ENCODE results near the gene CBFA2T3. TPM values are rescaled to one million over a fixed set of nuclear protein-coding genes. Genes with fewer than 3 reads are reported as not detected.

The CBFA2T3 gene
- total RNA-seq, 1 experiment from 2014 or later = 13.7 TPM

- Histone ChIP-seq H3K27ac (ENCODE audit: low read length) (no peak overlapping the region), H3K4me3 (ENCODE audit: low read depth in 2 of 2, low read length in 2 of 2) (no peak overlapping the region), H3K4me1 (ENCODE audit: control insufficient read depth, insufficient read depth, low read length) (no peaks in the 10 kb centered on the region), H3K9me3 (ENCODE audit: control insufficient read depth, insufficient read depth, low read depth, low read length) (no peaks in the 10 kb centered on the region), H3K27me3 (ENCODE audit: control insufficient read depth, insufficient read depth, low read length) (no peaks in the 10 kb centered on the region), H3K36me3 (ENCODE audit: control insufficient read depth, insufficient read depth, low read length) (no peaks in the 10 kb centered on the region)
- DNase-seq (ENCODE audit: low read depth, low spot score) = no peak
- intact Hi-C loops (cut with micrococcal nuclease; ENCODE audit: unreplicated experiment) = no loop called here
- TF ChIP-seq CTCF (IDR thresholded peaks at IDR 0.05) = no peak
- TF ChIP-seq SIN3A (IDR thresholded peaks at IDR 0.05; ENCODE audit: borderline replicate concordance, insufficient read depth, low read depth, low read length) = no peak
- TF ChIP-seq, protein P1, sequence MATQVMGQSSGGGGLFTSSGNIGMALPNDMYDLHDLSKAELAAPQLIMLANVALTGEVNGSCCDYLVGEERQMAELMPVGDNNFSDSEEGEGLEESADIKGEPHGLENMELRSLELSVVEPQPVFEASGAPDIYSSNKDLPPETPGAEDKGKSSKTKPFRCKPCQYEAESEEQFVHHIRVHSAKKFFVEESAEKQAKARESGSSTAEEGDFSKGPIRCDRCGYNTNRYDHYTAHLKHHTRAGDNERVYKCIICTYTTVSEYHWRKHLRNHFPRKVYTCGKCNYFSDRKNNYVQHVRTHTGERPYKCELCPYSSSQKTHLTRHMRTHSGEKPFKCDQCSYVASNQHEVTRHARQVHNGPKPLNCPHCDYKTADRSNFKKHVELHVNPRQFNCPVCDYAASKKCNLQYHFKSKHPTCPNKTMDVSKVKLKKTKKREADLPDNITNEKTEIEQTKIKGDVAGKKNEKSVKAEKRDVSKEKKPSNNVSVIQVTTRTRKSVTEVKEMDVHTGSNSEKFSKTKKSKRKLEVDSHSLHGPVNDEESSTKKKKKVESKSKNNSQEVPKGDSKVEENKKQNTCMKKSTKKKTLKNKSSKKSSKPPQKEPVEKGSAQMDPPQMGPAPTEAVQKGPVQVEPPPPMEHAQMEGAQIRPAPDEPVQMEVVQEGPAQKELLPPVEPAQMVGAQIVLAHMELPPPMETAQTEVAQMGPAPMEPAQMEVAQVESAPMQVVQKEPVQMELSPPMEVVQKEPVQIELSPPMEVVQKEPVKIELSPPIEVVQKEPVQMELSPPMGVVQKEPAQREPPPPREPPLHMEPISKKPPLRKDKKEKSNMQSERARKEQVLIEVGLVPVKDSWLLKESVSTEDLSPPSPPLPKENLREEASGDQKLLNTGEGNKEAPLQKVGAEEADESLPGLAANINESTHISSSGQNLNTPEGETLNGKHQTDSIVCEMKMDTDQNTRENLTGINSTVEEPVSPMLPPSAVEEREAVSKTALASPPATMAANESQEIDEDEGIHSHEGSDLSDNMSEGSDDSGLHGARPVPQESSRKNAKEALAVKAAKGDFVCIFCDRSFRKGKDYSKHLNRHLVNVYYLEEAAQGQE (IDR thresholded peaks at IDR 0.05; ENCODE audit: insufficient read depth in 1 of 2, low read depth in 2 of 2, low read length in 1 of 2) = no peak
- TF ChIP-seq TCF7L2 (IDR thresholded peaks at IDR 0.05; ENCODE audit: low read depth, low read length) = no peak
- no peak for TF ChIP-seq POLR2AphosphoS5 (IDR thresholded peaks at IDR 0.05; ENCODE audit: low read depth, low read length)
- no TSS peak for BruUV-seq (replicated peaks)
- in situ Hi-C loops (cut with HindIII; ENCODE audit: low pct_unique_long_range_greater_than_20kb, low sequenced_read_pairs) = no loop called here
- ChIA-PET POLR2A (no interaction called here), CTCF (interaction anchor here (0.9 kb wide), 1 partner anchor 223 kb away, joined by 3 read pairs; no protein-coding TSS in a partner anchor)
- ATAC-seq = no peak
Observed at GRCh38 chr16:88943741-88944140, 33.3 kb downstream of the CBFA2T3 start.

DNA sequence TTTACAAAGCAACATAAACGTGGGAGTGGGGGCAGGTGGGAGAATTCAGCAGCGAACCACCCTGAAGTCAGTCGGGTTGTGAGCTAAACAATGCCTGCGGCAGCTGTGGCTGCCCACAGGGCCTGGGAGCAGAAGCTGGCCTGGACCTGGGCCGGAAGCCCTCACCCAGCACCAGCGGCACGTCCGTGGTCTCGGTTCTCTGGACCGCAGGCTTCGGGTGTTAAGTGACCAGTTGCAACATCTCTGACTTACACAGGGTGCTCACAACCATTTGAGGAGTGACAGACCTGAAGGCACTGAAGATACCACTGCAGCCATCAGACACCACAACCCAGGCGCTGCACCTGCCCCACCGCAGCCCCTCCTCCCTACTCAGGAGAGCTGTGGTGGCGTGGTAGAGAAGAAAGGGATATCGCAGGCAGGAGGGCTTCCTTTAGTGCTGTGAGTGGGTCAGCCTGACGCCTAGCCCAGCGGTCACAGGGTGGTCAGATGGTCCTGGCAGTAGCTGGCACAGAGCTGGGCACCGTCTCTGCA, 33.8 kb downstream of the CBFA2T3 start:
- ChIA-PET POLR2A (no interaction called here), CTCF (interaction anchor here (0.9 kb wide), 1 partner anchor 224 kb away, joined by 3 read pairs; no protein-coding TSS in a partner anchor)
- H3K9me3 ChIP-seq (ENCODE audit: control insufficient read depth, insufficient read depth, low read depth, low read length) = no peaks in the 10 kb centered on the region
- H3K27ac ChIP-seq (ENCODE audit: low read length) = no peak overlapping the region
- no peak for DNase-seq (ENCODE audit: low read depth, low spot score)
- intact Hi-C loops (cut with micrococcal nuclease; ENCODE audit: unreplicated experiment) (no loop called here), in situ Hi-C loops (cut with HindIII; ENCODE audit: low pct_unique_long_range_greater_than_20kb, low sequenced_read_pairs) (no loop called here)
- no peak for ATAC-seq
- BruUV-seq (replicated peaks) = no TSS peak
- H3K36me3 ChIP-seq (ENCODE audit: control insufficient read depth, insufficient read depth, low read length) = no peaks in the 10 kb centered on the region
- no peaks in the 10 kb centered on the region for H3K27me3 ChIP-seq (ENCODE audit: control insufficient read depth, insufficient read depth, low read length)
- H3K4me1 ChIP-seq (ENCODE audit: control insufficient read depth, insufficient read depth, low read length) = no peaks in the 10 kb centered on the region
- TF ChIP-seq POLR2AphosphoS5 (IDR thresholded peaks at IDR 0.05; ENCODE audit: low read depth, low read length) (no peak), CTCF (IDR thresholded peaks at IDR 0.05) (no peak), SIN3A (IDR thresholded peaks at IDR 0.05; ENCODE audit: borderline replicate concordance, insufficient read depth, low read depth, low read length) (no peak), TCF7L2 (IDR thresholded peaks at IDR 0.05; ENCODE audit: low read depth, low read length) (no peak)
- TF ChIP-seq, protein P1 (IDR thresholded peaks at IDR 0.05; ENCODE audit: insufficient read depth in 1 of 2, low read depth in 2 of 2, low read length in 1 of 2) = no peak
- no peak overlapping the region for H3K4me3 ChIP-seq (ENCODE audit: low read depth in 2 of 2, low read length in 2 of 2)
